Measurements from ENCODE around the gene PTGER2.

- TF ChIP-seq POLR2A (IDR thresholded peaks at IDR 0.05) (no peak), CTCF (IDR thresholded peaks at IDR 0.05) (no peak)
Observed at GRCh38 chr14:52286661-52287649, 27.2 kb upstream of the PTGER2 start.

Data from adrenal gland (tissue), 5 donors.